NCI-H2171 treated with DMSO at 0.1 percent for 48 hours (cell line): ENCODE measurements around the gene VSX1.

Experiments used
- DNase-seq: peaks from one replicate; lab custom pipeline; 2025; lab: John Stamatoyannopoulos, UW

The VSX1 gene

GRCh38 chr20:25081730-25082497 is at the start of gene VSX1:
Gene VSX1, minus strand, starts transcription at chr20:25082141. Its CDS starts 45 bp downstream, at chr20:25082096.
- no peak for DNase-seq

GRCh38 chr20:25129908-25130307 is 48.0 kb upstream of the VSX1 start:
- DNase-seq = no peak

- DNase-seq = no peak
Measured at GRCh38 chr20:25129428-25129827, 47.5 kb upstream of the VSX1 start.

- no peak for DNase-seq
Measured at GRCh38 chr20:25128649-25129048, 46.7 kb upstream of the VSX1 start.

GRCh38 chr20:25127761-25128537 is 46.0 kb upstream of the VSX1 start:
- no peak for DNase-seq

GRCh38 chr20:25126204-25127029 is 44.5 kb upstream of the VSX1 start:
- DNase-seq = no peak

- DNase-seq = peak; percentile 82
Measured at GRCh38 chr20:25125636-25126035, 43.7 kb upstream of the VSX1 start.

GRCh38 chr20:25120920-25121319 is 39.0 kb upstream of the VSX1 start:
- DNase-seq = no peak

GRCh38 chr20:25120457-25120856 is 38.5 kb upstream of the VSX1 start:
- DNase-seq = no peak

GRCh38 chr20:25118529-25118928 is 36.6 kb upstream of the VSX1 start:
- no peak for DNase-seq

GRCh38 chr20:25117990-25118389 is 36.0 kb upstream of the VSX1 start:
- no peak for DNase-seq

GRCh38 chr20:25116739-25117458 is 35.0 kb upstream of the VSX1 start:
- no peak for DNase-seq

GRCh38 chr20:25103526-25103925 is 21.6 kb upstream of the VSX1 start:
- DNase-seq = no peak

GRCh38 chr20:25100914-25101313 is 19.0 kb upstream of the VSX1 start:
- no peak for DNase-seq

- no peak for DNase-seq
Measured at GRCh38 chr20:25099601-25100140, 17.7 kb upstream of the VSX1 start.

GRCh38 chr20:25097498-25097897 is 15.6 kb upstream of the VSX1 start:
- no peak for DNase-seq

GRCh38 chr20:25090492-25091429 is 8.8 kb upstream of the VSX1 start:
- DNase-seq = peak; percentile 97

GRCh38 chr20:25089662-25090061 is 7.7 kb upstream of the VSX1 start:
- no peak for DNase-seq

- DNase-seq = no peak
Measured at GRCh38 chr20:25089096-25089495, 7.2 kb upstream of the VSX1 start.

GRCh38 chr20:25088267-25088666 is 6.3 kb upstream of the VSX1 start:
- DNase-seq = no peak
